GM13977 (cell line): ENCODE data around the gene MAPK1.
"Not testable (repeated sequence)": the region's sequence is repeated elsewhere in the genome, so short reads cannot be mapped to it uniquely, and the experiment has no call there.

Experiments
- DNase-seq: peaks from one replicate; pipeline ENCODE4 v3.0.0; 2012; ENCODE audit warnings: low spot score
- in situ Hi-C: fragments of 300-500 bp; cut with MboI; formaldehyde crosslinking; loops from one replicate; pipeline ENCODE4 v1.12.0; 2022; ENCODE audit warnings: low sequenced_read_pairs, low pct_unique_long_range_greater_than_20kb, mixed read lengths, inconsistent platforms; ENCODE audit not compliant: unreplicated experiment
- TF ChIP-seq, protein P1 (sequence below): IDR thresholded peaks from 2 replicates; pipeline ENCODE4 v1.5.1; 2012; ENCODE audit warnings: mild to moderate bottlenecking, control low read depth; ENCODE audit not compliant: insufficient read depth; ENCODE audit errors: extremely low read depth, missing control alignments

MAPK1 gene

DNA sequence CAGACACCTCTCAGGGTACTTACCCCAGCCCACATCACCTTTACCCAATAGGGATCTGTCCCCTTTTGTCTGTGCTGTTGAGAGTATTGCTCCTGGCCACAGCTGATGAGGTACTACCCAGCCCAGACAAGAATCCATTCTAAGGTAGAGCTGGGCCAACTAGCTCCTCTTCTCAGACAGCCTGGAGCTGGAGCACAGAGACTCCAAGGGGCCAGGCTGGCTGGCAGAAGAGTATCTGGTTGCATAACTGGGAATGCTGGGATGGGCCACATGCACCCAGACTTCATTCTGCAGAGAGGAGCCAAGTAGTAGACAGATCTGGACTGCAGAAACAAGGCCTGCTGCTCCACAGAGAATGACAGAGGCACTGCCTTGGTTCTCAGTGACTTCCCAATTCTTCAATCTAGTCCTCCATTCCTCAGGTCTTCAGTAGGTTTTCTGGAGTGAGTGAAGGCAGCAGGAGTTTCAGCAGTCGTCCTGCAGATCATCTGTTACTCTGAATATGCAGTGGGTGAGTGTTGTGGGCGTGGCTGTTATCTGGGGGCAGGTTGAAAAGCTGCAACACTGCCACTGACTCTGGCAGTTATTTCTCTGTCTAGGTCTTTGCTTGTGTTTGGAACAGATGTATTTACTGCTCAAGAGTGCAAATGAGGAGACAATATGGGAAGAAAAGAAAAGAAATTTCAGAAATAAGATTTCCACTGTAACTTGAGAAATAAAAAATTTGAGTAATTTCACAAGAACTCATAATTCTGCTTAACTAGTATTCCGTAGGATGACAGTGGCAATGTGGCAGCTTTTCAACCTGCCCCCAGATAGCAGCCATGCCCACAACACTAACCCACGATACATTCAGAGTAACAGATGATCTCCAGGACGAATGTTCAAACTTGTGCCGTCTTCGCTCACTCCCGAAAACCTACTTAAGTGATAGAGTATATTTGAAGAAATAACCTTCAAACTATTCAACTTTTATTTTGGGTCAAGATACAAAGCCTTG is 34.9 kb downstream of the MAPK1 start:
- in situ Hi-C loops: no loop called here
- no peak for DNase-seq
- TF ChIP-seq, protein P1, sequence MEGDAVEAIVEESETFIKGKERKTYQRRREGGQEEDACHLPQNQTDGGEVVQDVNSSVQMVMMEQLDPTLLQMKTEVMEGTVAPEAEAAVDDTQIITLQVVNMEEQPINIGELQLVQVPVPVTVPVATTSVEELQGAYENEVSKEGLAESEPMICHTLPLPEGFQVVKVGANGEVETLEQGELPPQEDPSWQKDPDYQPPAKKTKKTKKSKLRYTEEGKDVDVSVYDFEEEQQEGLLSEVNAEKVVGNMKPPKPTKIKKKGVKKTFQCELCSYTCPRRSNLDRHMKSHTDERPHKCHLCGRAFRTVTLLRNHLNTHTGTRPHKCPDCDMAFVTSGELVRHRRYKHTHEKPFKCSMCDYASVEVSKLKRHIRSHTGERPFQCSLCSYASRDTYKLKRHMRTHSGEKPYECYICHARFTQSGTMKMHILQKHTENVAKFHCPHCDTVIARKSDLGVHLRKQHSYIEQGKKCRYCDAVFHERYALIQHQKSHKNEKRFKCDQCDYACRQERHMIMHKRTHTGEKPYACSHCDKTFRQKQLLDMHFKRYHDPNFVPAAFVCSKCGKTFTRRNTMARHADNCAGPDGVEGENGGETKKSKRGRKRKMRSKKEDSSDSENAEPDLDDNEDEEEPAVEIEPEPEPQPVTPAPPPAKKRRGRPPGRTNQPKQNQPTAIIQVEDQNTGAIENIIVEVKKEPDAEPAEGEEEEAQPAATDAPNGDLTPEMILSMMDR: no peak

DNA sequence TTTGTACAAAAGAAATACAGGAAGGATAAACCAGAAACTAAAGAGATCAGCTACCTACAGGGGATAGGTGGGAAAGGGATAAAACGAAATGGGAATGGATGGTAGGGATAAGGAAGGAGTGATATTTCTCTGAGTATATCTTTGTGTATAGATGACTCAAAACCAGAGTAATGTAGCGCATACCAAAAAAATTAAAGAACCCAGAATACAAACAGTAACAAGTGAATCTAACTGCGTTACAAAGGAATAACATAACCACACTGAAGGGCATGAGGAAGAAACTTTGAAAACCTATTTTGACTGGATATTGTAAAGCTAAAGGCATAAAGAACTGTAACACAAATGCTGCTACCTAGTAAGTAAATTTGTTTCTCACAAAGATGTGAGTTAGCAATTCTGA is 37.9 kb downstream of the MAPK1 start:
- in situ Hi-C loops: no loop called here
- TF ChIP-seq, protein P1: no peak
- no peak for DNase-seq

DNA sequence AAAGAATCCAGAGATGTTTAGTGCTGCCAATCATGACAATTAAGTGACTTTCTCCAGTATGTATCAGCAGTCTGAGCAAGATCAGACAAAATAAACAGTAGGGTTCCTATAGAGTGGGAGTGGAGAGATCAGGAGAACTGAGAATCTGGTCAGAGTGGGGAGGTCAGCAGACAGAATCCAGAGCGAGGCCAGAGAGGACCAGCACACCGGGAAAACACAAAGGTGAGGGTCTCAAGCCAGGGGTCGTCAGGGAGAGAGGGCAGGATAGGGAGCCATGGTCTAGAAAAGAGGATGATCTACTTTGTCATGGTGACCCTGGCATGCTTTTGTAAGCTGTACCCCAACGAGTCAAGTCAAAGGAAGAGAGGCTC is 39.2 kb downstream of the MAPK1 start:
- DNase-seq: no peak
- in situ Hi-C loops: no loop called here
- TF ChIP-seq, protein P1: no peak

GRCh38 chr22:21827628-21828267 is 39.7 kb downstream of the MAPK1 start:
- in situ Hi-C loops: no loop called here
- TF ChIP-seq, protein P1: no peak
- DNase-seq: no peak

DNA sequence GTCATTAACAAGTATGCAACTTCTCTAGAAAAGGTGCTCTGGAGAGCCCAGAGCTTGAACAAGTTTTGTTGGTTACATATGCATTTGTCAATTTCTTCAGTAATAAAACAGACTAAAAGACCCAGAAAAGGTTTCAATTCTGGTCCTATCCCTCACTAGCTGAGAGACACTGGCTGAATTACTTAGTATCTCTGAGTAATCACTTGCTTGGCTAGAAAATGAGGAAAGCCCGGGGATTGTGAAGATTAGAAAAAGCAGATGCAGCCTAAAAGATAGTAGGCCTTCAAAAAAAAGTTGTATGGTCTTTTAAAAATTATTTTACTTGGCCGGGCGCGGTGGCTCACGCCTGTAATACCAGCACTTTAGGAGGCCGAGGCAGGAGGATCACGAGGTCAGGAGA is 41.2 kb downstream of the MAPK1 start:
- in situ Hi-C loops: no loop called here
- TF ChIP-seq, protein P1: no peak
- no peak for DNase-seq

GRCh38 chr22:21824962-21825361 is 42.5 kb downstream of the MAPK1 start:
- DNase-seq, in situ Hi-C loops: not testable (repeated sequence)

DNA sequence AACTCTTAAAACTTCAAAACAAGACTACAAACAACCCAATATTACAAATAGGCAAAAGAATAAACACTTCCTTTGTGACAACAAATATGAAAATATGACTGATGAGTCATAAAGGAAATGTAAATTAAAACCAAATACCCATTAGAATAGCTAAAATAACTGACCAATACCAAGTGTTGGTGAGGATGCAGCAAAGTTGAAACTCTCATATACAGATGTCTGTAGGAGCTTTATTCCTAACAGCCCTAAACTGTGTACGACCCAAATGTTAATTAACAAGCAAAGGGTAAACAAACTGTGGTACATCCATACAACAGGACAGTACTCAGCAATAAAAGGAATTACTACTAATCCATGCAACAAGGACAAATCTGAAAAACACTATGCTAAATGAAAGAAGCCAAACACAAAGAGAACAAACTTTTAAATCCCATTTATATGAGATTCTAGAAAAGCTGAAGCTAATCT is 43.0 kb downstream of the MAPK1 start:
- no peak for DNase-seq
- in situ Hi-C loops: no loop called here
- TF ChIP-seq, protein P1: no peak
